Upper lobe of right lung (tissue), 1 donor: ENCODE data around the gene PSAP. TPM values are rescaled to one million over a fixed set of nuclear protein-coding genes. Genes with fewer than 3 reads are reported as not detected.

ENCODE experiments used
- ATAC-seq: fragments of 200-7000 bp; cut with Tn5 transposase; one replicate; pipeline ENCODE4 v1.9.1; 2020; ENCODE audit warnings: mild to moderate bottlenecking, moderate library complexity
- DNase-seq: peaks from one replicate; pipeline ENCODE4 v3.0.0-alpha.2; 2020
- H3K27ac ChIP-seq: fragments of 200-600 bp; one replicate; pipeline ENCODE4 v1.8.0; 2022
- H3K27me3 ChIP-seq: fragments of 200-600 bp; one replicate; pipeline ENCODE4 v1.8.0; 2022; ENCODE audit warnings: mild to moderate bottlenecking
- H3K36me3 ChIP-seq: fragments of 200-600 bp; one replicate; pipeline ENCODE4 v1.8.0; 2022
- H3K4me1 ChIP-seq: fragments of 200-600 bp; one replicate; pipeline ENCODE4 v1.8.0; 2022
- H3K4me3 ChIP-seq: fragments of 200-600 bp; one replicate; pipeline ENCODE4 v1.8.0; 2022; ENCODE audit warnings: mild to moderate bottlenecking
- H3K9me3 ChIP-seq: fragments of 200-600 bp; one replicate; pipeline ENCODE4 v1.8.0; 2022
- intact Hi-C: fragments of 100-400 bp; cut with DNase I; formaldehyde crosslinking; loops from one replicate; pipeline ENCODE4 v1.11.0; 2022
- total RNA-seq: library from RNA; stranded (reverse); fragmentation: NEBNext Ultra II Directional; extraction: Animal tissue kit (Norgen Biotek cat#: 25700); gene quantifications from one replicate; pipeline ENCODE4 v1.2.1, GENCODE V29; 2021
- TF ChIP-seq, protein P1 (sequence below): fragments of 200-600 bp; IDR thresholded peaks from one replicate; pipeline ENCODE4 v1.8.0; 2022; ENCODE audit warnings: antibody characterized with exemption
- donor health status: DM: no; HTN: yes; CAD: no; lungs with severe emphysema.

The PSAP gene
- total RNA-seq, 1 donor from 2014 or later = 1,464 TPM

DNA sequence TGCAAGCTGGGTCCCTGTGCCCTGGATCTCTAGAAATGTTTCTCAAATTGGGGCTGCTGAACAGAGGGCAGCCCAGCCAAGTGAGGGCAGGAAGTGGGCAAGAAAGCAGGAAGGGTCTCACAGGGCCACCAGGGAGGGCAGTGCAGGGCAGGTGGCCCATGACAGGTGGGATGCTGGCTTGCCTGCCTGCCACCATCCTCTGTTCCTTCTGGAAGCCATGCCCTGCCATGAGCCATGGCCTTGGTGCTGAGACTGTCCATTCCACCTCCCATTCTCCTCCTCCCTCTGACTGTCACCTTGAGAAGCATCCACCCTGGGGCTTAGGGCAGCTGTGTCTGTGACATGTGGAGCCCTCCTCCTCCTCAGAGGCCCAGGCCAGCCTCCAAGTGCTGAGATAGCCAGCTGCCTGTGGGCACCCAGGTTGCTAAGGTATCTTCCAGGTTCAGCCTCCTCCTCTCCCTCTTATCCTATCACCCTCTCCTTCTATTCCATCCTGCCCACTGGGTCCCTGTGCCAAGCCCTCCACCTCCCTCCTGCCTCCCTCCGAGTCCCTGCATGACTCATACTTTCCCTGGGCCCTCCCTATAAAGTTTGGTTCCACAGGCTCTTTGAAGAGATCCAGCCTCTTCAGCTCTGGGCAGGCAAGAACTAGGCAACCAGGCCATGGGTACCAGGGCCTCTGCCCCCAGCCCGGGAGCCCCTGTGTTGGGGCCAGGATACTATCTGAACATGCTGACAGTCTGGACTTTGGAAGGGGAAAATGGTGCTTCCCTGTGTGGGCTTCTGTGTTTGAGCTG, 79.0 kb downstream of the PSAP start:
- H3K9me3 ChIP-seq = no peaks in the 10 kb centered on the region
- H3K27me3 ChIP-seq = no peaks in the 10 kb centered on the region
- ATAC-seq = peak; percentile 24
- no peak for DNase-seq
- no peaks in the 10 kb centered on the region for H3K36me3 ChIP-seq
- peak overlapping the region; percentile 90 for H3K27ac ChIP-seq
- TF ChIP-seq, protein P1, sequence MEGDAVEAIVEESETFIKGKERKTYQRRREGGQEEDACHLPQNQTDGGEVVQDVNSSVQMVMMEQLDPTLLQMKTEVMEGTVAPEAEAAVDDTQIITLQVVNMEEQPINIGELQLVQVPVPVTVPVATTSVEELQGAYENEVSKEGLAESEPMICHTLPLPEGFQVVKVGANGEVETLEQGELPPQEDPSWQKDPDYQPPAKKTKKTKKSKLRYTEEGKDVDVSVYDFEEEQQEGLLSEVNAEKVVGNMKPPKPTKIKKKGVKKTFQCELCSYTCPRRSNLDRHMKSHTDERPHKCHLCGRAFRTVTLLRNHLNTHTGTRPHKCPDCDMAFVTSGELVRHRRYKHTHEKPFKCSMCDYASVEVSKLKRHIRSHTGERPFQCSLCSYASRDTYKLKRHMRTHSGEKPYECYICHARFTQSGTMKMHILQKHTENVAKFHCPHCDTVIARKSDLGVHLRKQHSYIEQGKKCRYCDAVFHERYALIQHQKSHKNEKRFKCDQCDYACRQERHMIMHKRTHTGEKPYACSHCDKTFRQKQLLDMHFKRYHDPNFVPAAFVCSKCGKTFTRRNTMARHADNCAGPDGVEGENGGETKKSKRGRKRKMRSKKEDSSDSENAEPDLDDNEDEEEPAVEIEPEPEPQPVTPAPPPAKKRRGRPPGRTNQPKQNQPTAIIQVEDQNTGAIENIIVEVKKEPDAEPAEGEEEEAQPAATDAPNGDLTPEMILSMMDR = no peak
- H3K4me1 ChIP-seq = peaks cover 86% of the 10 kb centered on the region
- H3K4me3 ChIP-seq = peak overlapping the region; percentile 70
- intact Hi-C loops = no loop called here

DNA sequence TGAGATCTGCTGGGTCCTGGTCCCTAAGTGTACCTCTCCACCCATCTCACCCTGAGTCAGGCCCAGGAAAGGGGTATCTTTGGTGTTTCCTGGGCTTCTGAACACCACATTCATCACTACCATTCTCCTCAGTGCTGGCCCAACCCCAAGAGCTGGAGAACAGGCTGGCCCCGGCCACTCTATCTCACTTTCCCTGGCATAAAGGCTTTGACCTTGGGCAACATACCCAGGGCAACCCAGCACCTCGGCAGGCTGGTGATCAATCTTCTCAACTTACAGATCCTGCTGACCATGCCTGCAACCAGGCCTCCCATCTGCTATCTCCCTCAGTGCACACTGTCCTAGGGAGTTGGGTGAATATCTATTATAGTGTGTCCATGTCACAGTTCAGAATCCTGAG, 79.8 kb downstream of the PSAP start:
- Histone ChIP-seq H3K4me3 (peak overlapping the region; percentile 70), H3K9me3 (no peaks in the 10 kb centered on the region), H3K4me1 (peaks cover 86% of the 10 kb centered on the region), H3K27ac (peak overlapping the region; percentile 90), H3K27me3 (no peaks in the 10 kb centered on the region), H3K36me3 (no peaks in the 10 kb centered on the region)
- TF ChIP-seq, protein P1 = no peak
- intact Hi-C loops = no loop called here
- DNase-seq (no peak), ATAC-seq (no peak)

DNA sequence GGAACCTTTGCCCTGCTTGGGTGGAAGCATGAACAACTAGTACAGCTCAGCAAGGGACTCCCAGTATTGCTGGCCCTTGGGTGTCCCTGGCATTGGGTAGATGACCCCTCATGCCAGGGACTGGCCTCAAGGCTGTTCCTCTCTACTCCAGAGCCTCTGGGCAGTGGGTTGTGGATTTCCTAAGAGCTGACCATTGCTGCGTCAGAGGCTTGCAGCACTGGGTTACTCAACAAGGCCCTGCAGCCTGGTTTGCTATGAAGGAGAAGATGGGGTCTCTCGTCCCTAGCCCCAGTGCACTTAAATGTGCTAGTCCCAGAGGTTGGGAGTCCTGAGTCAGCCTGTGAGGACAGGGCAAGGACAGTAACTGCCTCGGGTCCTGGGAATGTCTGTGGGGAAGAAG, 80.3 kb downstream of the PSAP start:
- H3K4me1 ChIP-seq = peaks cover 86% of the 10 kb centered on the region
- peak overlapping the region; percentile 90 for H3K27ac ChIP-seq
- DNase-seq = no peak
- H3K9me3 ChIP-seq = no peaks in the 10 kb centered on the region
- H3K36me3 ChIP-seq = no peaks in the 10 kb centered on the region
- intact Hi-C loops = no loop called here
- ATAC-seq = no peak
- TF ChIP-seq, protein P1 = no peak
- peak overlapping the region; percentile 70 for H3K4me3 ChIP-seq
- no peaks in the 10 kb centered on the region for H3K27me3 ChIP-seq

DNA sequence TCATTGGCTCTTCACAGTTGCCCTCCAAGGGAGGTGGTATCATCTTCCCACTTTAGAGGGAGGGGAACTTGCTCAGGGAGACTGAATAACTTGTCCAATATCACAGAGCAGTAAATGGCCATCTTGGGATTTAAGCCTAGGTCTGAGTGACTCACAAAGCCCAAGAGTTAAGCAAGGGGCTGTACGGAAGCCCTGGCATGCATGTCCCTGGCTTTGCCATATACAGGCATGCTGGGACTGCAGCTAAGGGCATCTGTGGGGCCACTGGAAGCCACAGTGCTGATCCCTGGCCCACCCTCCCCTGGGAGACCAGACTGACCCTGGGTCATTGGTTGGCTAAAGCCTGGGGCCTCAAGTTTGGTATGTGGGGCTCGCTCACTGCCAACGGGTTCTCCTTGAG, 80.8 kb downstream of the PSAP start:
- ATAC-seq = no peak
- Histone ChIP-seq H3K4me3 (peak overlapping the region; percentile 70), H3K27ac (peak overlapping the region; percentile 90), H3K9me3 (no peaks in the 10 kb centered on the region), H3K36me3 (no peaks in the 10 kb centered on the region), H3K27me3 (no peaks in the 10 kb centered on the region), H3K4me1 (peaks cover 86% of the 10 kb centered on the region)
- intact Hi-C loops = no loop called here
- no peak for DNase-seq
- TF ChIP-seq, protein P1 = no peak

DNA sequence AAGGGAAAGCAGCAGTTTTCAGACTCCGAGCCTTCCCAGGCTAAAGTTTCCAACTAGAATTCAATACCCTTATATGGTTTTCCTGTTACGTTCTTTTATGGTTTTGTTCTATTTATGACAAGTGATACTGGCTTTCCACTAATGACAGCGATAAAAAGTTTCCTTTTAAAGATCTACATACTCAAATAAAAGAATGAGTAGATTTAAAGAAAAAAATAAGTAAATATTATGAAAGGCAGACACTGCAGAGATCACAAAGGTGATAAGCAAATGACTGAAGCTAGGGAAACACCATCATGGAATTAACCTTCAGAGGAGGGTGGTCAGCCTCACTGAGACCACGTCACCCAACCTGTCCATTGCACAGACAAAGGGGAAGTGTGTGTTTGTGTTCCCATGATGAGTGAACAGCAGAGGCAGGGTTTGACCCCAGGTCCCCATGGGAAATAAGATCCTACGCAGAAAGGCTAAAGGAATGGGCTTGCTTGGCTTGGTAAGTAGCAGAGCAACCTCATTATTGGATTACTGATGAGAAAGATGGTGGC, 81.7 kb downstream of the PSAP start:
- no peaks in the 10 kb centered on the region for H3K9me3 ChIP-seq
- ATAC-seq = no peak
- H3K4me1 ChIP-seq = peaks cover 86% of the 10 kb centered on the region
- peak overlapping the region; percentile 70 for H3K4me3 ChIP-seq
- no peaks in the 10 kb centered on the region for H3K27me3 ChIP-seq
- DNase-seq = no peak
- H3K36me3 ChIP-seq = no peaks in the 10 kb centered on the region
- intact Hi-C loops = no loop called here
- H3K27ac ChIP-seq = peak overlapping the region; percentile 90
- TF ChIP-seq, protein P1 = no peak
